Measurements from ENCODE around the gene JCAD.
A peak's percentile ranks its signal among the peaks of the same experiment; 100 is the strongest.

Gene JCAD

DNA sequence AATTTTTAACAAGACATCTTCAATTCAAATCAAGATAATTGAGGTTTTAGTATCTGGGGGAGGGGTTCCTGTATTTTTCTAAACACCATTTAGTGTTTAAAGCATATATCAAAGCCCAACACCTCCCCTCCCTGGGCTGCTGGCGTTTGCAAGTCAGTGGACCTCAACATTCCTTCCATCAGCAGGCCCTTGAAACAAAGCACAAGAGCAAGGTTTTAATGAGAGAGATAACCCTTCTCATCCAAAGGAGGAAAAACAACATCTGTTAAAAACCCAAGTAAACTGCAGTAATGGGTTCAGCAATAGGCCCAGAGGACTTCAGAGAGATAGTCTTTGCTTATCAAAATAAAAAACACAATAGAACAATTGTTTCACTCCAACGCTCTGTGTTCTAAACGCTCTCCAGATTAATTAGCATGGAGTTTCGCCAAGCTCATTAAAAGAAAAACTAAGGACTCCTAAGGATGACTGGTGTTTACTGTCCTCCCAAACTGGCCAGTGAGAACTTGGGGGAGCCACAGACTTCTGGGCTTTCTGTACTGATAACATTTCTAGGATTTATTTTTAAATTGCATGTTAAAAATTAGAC lies 2.5 kb downstream of the JCAD start:
- Mint-ChIP-seq H3K9me3 (no peaks in the 10 kb centered on the region), H3K4me3 (no peak overlapping the region), H3K27me3 (peaks cover 72% of the 10 kb centered on the region), H3K4me1 (peaks cover 8% of the 10 kb centered on the region), H3K27ac (no peak overlapping the region)
- DNase-seq (no peak), ATAC-seq (no peak)

DNA sequence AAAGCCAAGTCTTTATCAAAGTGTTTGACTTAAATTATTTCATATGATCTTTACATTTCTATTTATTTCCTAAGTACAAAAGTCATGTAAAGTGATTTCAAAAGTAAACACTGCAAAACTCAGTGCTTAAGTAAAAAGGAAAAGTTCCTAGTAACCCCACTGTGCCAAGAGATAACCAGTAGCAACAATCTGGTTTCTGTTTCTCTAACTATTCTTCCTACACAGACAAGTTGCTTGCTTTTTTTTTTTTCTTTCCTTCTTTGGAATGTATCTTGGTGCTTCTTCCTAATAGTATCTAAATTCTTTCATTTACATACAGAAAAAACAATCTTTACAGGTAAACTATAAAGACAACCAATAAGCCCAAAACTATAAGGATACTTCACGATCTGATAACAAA lies 3.1 kb downstream of the JCAD start:
- ATAC-seq (no peak), DNase-seq (no peak)
- Mint-ChIP-seq H3K4me1 (peaks cover 8% of the 10 kb centered on the region), H3K9me3 (no peaks in the 10 kb centered on the region), H3K27ac (no peak overlapping the region), H3K4me3 (no peak overlapping the region), H3K27me3 (peaks cover 68% of the 10 kb centered on the region)

- DNase-seq (no peak), ATAC-seq (no peak)
- Mint-ChIP-seq H3K9me3 (no peaks in the 10 kb centered on the region), H3K27me3 (peaks cover 68% of the 10 kb centered on the region), H3K4me1 (peaks cover 8% of the 10 kb centered on the region), H3K4me3 (no peak overlapping the region), H3K27ac (no peak overlapping the region)
Observed at GRCh38 chr10:30055226-30055662, 4.1 kb downstream of the JCAD start.

DNA sequence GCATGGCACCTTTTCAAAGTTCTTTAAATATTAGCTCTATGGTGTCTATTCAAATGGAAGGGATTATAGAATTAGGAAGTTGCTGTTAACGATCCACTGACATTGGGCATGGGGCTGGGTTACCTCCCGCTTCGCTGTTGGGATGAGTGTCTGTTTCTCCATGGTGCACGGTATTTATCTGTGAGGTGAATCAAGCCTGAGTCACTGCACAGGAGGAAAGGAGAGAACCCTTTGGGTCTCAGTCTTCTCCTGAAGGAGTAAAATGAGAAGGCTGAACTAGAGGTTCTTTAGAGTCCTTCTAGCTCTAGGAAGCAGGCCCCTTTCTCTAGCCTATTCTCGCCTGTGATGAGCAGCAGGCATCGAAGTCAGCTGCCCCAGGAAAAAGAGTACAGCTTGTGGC lies 7.3 kb downstream of the JCAD start:
- DNase-seq (no peak), ATAC-seq (no peak)
- Mint-ChIP-seq H3K9me3 (no peaks in the 10 kb centered on the region), H3K4me3 (no peak overlapping the region), H3K4me1 (peaks cover 21% of the 10 kb centered on the region), H3K27me3 (peaks cover 72% of the 10 kb centered on the region), H3K27ac (no peak overlapping the region)

- no peak overlapping the region for H3K4me3 Mint-ChIP-seq
- no peak for ATAC-seq
- H3K27me3 Mint-ChIP-seq, result peaks cover 73% of the 10 kb centered on the region
- no peaks in the 10 kb centered on the region for H3K9me3 Mint-ChIP-seq
- no peak for DNase-seq
- H3K27ac Mint-ChIP-seq, result no peak overlapping the region
- H3K4me1 Mint-ChIP-seq, result peaks cover 21% of the 10 kb centered on the region
Observed at GRCh38 chr10:30051220-30051619, 8.2 kb downstream of the JCAD start.

DNA sequence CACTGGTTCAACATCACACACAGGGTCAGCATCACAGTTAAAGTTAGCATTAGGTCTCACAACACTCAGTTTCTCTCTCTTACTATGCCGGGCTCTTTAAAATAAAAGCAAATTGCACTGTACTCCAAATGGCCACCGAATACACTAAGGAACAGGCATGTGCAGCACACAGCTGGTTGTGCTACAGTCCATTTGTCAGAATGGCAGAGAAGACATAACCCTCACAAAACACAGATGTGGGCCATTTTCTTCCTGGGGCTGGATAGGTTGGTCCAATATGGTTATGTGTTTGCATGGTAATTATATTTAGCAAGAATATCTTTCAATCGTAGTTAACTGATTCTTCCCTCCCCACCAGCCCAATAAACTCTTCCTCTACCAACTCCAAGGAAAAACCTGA lies 9.0 kb downstream of the JCAD start:
- DNase-seq, result no peak
- Mint-ChIP-seq H3K4me3 (no peak overlapping the region), H3K4me1 (peaks cover 21% of the 10 kb centered on the region), H3K27ac (no peak overlapping the region), H3K27me3 (peaks cover 74% of the 10 kb centered on the region), H3K9me3 (no peaks in the 10 kb centered on the region)
- no peak for ATAC-seq

DNA sequence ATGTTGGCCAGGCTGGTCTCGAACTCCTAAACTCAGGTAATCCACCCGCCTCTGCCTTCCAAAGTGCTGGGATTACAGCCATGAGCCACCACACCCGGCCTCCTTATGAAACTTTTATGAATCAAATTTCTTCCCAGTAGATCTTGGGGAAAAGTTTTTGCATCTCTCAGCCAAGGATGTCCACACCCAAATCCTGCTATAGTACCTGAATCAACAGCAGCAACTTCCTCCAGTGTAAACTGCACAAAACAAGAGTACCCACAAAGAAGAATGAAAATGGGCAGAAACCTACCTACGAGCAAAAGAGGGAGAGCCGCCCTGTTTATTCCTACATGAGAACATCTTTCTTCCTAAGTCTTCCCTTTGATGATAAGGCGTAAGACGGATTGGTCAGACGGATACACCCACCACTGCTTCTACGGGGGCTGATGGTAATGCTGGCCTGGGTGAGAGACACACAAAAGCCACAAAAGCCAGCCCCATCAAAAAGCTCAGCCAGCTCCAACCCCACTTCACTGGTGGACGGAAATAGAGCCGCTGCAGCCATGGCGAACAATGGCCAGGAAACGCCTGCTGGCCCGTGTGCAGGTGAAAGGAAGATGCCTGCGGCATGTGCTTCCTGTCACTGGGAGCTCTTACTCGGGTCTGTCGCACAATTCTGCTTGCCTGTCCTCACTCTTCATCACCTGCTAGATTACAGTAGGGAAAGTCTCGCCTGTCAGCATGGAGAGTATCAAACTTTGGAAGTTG lies 10.4 kb downstream of the JCAD start:
- Mint-ChIP-seq H3K4me3 (peak overlapping the region; percentile 58 to 64), H3K27me3 (peaks cover 84% of the 10 kb centered on the region), H3K9me3 (no peaks in the 10 kb centered on the region), H3K4me1 (peaks cover 21% of the 10 kb centered on the region), H3K27ac (no peak overlapping the region)
- peak; percentile 44 for ATAC-seq
- no peak for DNase-seq

GRCh38 chr10:30047924-30048531 lies 11.4 kb downstream of the JCAD start:
- peak; percentile 72 for ATAC-seq
- Mint-ChIP-seq H3K9me3 (no peaks in the 10 kb centered on the region), H3K4me3 (peak overlapping the region; percentile 34 to 53), H3K27ac (no peak overlapping the region), H3K27me3 (peaks cover 93% of the 10 kb centered on the region), H3K4me1 (peaks cover 21% of the 10 kb centered on the region)
- no peak for DNase-seq

GRCh38 chr10:30047430-30047829 lies 12.0 kb downstream of the JCAD start:
- Mint-ChIP-seq H3K9me3 (no peaks in the 10 kb centered on the region), H3K4me3 (peak overlapping the region in 1 of 2 donors; percentile 53), H3K27me3 (peaks cover 97% of the 10 kb centered on the region), H3K27ac (no peak overlapping the region), H3K4me1 (peaks cover 21% of the 10 kb centered on the region)
- ATAC-seq (no peak), DNase-seq (no peak)

DNA sequence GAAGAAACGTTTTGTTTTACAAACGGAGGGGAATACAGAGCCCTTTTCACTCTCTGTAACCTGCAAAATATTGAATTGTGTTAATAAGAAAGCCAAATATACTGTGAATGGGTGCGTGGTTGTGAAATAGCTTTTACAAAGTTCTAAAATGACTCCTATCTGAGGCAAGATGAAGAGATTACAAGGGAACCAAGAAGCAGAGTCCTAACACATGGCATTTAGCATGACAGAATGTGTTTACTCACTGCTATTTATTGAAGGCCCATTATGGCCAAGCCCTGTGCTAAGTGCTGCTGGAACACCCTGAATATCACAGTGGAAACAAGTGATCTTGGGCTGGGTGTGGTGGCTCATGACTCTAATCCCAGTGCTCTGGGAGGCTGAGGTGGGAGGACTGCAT lies 12.9 kb downstream of the JCAD start:
- Mint-ChIP-seq H3K27ac (no peak overlapping the region), H3K4me3 (no peak overlapping the region), H3K9me3 (no peaks in the 10 kb centered on the region), H3K27me3 (peaks cover 98% of the 10 kb centered on the region), H3K4me1 (peaks cover 21% of the 10 kb centered on the region)
- ATAC-seq (no peak), DNase-seq (no peak)

DNA sequence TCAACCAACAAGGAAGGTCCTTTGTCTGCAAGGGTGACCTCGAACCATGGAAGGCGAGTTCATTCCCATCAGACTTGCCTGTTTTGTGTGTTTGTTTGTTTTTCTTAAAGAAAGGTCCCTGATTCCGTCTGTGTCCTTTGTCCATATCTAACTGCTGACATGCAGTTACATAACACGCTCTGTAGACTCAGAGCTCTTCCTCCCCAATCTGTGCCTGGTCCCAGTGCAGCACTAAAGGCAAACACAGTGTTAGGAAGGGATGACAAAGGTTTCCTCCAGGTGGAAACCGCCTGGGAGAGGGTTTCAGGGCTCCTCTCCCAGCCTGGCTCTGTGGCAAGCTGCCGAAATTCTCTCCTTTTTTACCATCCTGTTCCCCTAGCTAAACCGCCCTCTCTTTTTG lies 13.4 kb downstream of the JCAD start:
- Mint-ChIP-seq H3K4me1 (peaks cover 21% of the 10 kb centered on the region), H3K27me3 (peaks cover 98% of the 10 kb centered on the region), H3K9me3 (no peaks in the 10 kb centered on the region), H3K4me3 (no peak overlapping the region), H3K27ac (no peak overlapping the region)
- DNase-seq (no peak), ATAC-seq (no peak)

DNA sequence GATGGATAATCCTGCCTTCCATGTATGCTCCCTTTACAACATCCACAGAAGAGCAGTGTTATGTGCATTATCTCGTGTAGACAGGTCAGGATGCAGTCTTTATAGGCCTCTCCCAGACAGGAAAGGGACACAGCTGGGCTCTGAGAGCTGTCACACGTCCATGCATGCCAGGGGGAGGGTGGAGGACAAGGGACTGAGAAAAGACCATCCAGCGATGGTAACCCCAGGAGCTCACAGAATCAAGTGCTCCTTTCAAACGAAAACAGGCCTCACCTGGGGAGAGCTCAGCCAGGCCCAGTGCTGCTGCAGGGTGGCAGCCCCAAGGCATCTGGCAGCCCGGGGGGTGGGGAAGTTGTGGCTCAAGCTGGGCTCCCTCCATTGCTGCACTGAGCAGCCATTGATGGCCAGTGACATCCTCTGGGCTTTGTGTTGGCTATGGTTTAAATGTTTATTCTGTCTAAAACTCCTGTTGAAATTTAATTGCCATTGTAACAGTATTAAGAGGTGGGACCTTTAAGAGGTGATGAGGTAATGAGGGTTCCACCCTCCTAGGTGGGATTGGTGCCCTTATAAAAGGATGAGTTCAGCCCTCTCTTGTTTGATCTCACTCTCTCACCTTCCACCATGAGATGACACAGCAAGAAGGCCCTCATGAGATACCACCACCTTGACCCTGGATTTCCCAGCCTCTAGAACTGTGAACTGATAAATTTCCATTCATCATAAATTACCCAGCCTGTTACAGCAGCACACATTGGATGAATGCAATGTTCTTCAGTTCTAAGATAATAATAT lies 15.7 kb downstream of the JCAD start:
- H3K27me3 Mint-ChIP-seq, result peaks cover 98% of the 10 kb centered on the region
- no peak overlapping the region for H3K4me3 Mint-ChIP-seq
- no peak overlapping the region for H3K27ac Mint-ChIP-seq
- no peaks in the 10 kb centered on the region for H3K9me3 Mint-ChIP-seq
- DNase-seq, result no peak
- H3K4me1 Mint-ChIP-seq, result peaks cover 16% of the 10 kb centered on the region
- no peak for ATAC-seq

- no peaks in the 10 kb centered on the region for H3K9me3 Mint-ChIP-seq
- peaks cover 98% of the 10 kb centered on the region for H3K27me3 Mint-ChIP-seq
- DNase-seq, result no peak
- no peak overlapping the region for H3K27ac Mint-ChIP-seq
- no peak for ATAC-seq
- no peak overlapping the region for H3K4me3 Mint-ChIP-seq
- peaks cover 12% of the 10 kb centered on the region for H3K4me1 Mint-ChIP-seq
Observed at GRCh38 chr10:30042820-30043219, 16.6 kb downstream of the JCAD start.

GRCh38 chr10:30041196-30042105 lies 17.9 kb downstream of the JCAD start:
- H3K27me3 Mint-ChIP-seq, result peaks cover 98% of the 10 kb centered on the region
- H3K9me3 Mint-ChIP-seq, result no peaks in the 10 kb centered on the region
- no peak overlapping the region for H3K27ac Mint-ChIP-seq
- ATAC-seq (no peak), DNase-seq (no peak)
- H3K4me3 Mint-ChIP-seq, result no peak overlapping the region
- peaks cover 9% of the 10 kb centered on the region for H3K4me1 Mint-ChIP-seq

GRCh38 chr10:30040597-30040996 lies 18.8 kb downstream of the JCAD start:
- ATAC-seq (no peak), DNase-seq (no peak)
- no peak overlapping the region for H3K27ac Mint-ChIP-seq
- peaks cover 9% of the 10 kb centered on the region for H3K4me1 Mint-ChIP-seq
- peaks cover 96% of the 10 kb centered on the region for H3K27me3 Mint-ChIP-seq
- H3K9me3 Mint-ChIP-seq, result no peaks in the 10 kb centered on the region
- H3K4me3 Mint-ChIP-seq, result no peak overlapping the region

All from stimulated activated naive CD8-positive, alpha-beta T cell treated with anti-CD3 and anti-CD28 coated beads, Interleukin-15, amount 100 ng/mL, for 72 hours (primary cell).